H9 (cell line): Measurements from ENCODE around the gene MMS19. TPM values are rescaled to one million over a fixed set of nuclear protein-coding genes. Genes with fewer than 3 reads are reported as not detected.

Experiments used
- DNase-seq: peaks from one replicate; pipeline ENCODE4 v3.0.0-alpha.2; 2017
- H2AFZ ChIP-seq: one replicate; pipeline ENCODE4 v1.6.1; 2013; ENCODE audit warnings: mild to moderate bottlenecking, low read length, control low read depth, moderate library complexity
- H2AK5ac ChIP-seq: 2 replicates; pipeline ENCODE4 v1.6.1; 2013; ENCODE audit warnings: low read length, control low read depth, mixed read lengths; ENCODE audit not compliant: insufficient read length
- H2BK120ac ChIP-seq: one replicate; pipeline ENCODE4 v1.6.1; 2013; ENCODE audit warnings: low read depth, mild to moderate bottlenecking, low read length, control low read depth, inconsistent platforms; ENCODE audit not compliant: poor library complexity, severe bottlenecking
- H2BK12ac ChIP-seq: 2 replicates; pipeline ENCODE4 v1.6.1; 2013; ENCODE audit warnings: low read length, control low read depth, mixed read lengths, low read depth; ENCODE audit not compliant: insufficient read length
- H2BK15ac ChIP-seq: 2 replicates; pipeline ENCODE4 v1.6.1; 2013; ENCODE audit warnings: low read depth, low read length, control low read depth
- H2BK20ac ChIP-seq: one replicate; pipeline ENCODE4 v1.6.1; 2013; ENCODE audit warnings: low read depth, mild to moderate bottlenecking, low read length, control low read depth, inconsistent platforms; ENCODE audit not compliant: poor library complexity, severe bottlenecking
- H2BK5ac ChIP-seq: 2 replicates; pipeline ENCODE4 v1.6.1; 2013; ENCODE audit warnings: low read length, control low read depth, mixed read lengths; ENCODE audit not compliant: insufficient read length
- H3K14ac ChIP-seq: 2 replicates; pipeline ENCODE4 v1.6.1; 2013; ENCODE audit warnings: low read length, control low read depth; ENCODE audit not compliant: insufficient read depth
- H3K18ac ChIP-seq: 2 replicates; pipeline ENCODE4 v1.6.1; 2013; ENCODE audit warnings: low read depth, mild to moderate bottlenecking, mixed read lengths, low read length, control low read depth; ENCODE audit not compliant: insufficient read length
- H3K23ac ChIP-seq: 2 replicates; pipeline ENCODE4 v1.6.1; 2013; ENCODE audit warnings: low read length, control low read depth, mixed read lengths, low read depth; ENCODE audit not compliant: insufficient read length
- H3K23me2 ChIP-seq: 2 replicates; pipeline ENCODE4 v1.6.1; 2013; ENCODE audit warnings: low read depth, mild to moderate bottlenecking, mixed read lengths, low read length, control low read depth; ENCODE audit not compliant: insufficient read length, poor library complexity, severe bottlenecking
- H3K27ac ChIP-seq: 2 replicates; pipeline ENCODE4 v1.5.1; 2013; ENCODE audit warnings: low read length, control low read depth, mixed read lengths, low read depth; ENCODE audit not compliant: insufficient read length
- H3K27me3 ChIP-seq: 2 replicates; pipeline ENCODE4 v1.6.1; 2013; ENCODE audit warnings: low read length, control low read depth, inconsistent platforms; ENCODE audit not compliant: insufficient read depth
- H3K4ac ChIP-seq: 2 replicates; pipeline ENCODE4 v1.6.1; 2013; ENCODE audit warnings: low read depth, mild to moderate bottlenecking, control low read depth, inconsistent platforms, low read length, moderate library complexity
- H3K4me1 ChIP-seq: 2 replicates; pipeline ENCODE4 v1.6.1; 2013; ENCODE audit warnings: low read length, control low read depth, inconsistent platforms; ENCODE audit not compliant: insufficient read depth
- H3K4me2 ChIP-seq: 2 replicates; pipeline ENCODE4 v1.6.1; 2013; ENCODE audit warnings: low read length, control low read depth, mixed read lengths; ENCODE audit not compliant: insufficient read length, insufficient read depth
- H3K56ac ChIP-seq: 2 replicates; pipeline ENCODE4 v1.6.1; 2013; ENCODE audit warnings: low read depth, mild to moderate bottlenecking, mixed read lengths, low read length, control low read depth; ENCODE audit not compliant: insufficient read length
- H3K79me1 ChIP-seq: 2 replicates; pipeline ENCODE4 v1.6.1; 2013; ENCODE audit warnings: low read depth, mild to moderate bottlenecking, moderate library complexity, low read length, control low read depth, inconsistent platforms; ENCODE audit not compliant: insufficient read depth, poor library complexity, severe bottlenecking
- H3K79me2 ChIP-seq: 2 replicates; pipeline ENCODE4 v1.6.1; 2013; ENCODE audit warnings: low read length, control low read depth, inconsistent platforms; ENCODE audit not compliant: insufficient read depth
- H3K9ac ChIP-seq: 2 replicates; pipeline ENCODE4 v1.6.1; 2013; ENCODE audit warnings: low read length, control low read depth, mixed read lengths; ENCODE audit not compliant: insufficient read length; ENCODE audit errors: extremely low read depth
- H3K9me3 ChIP-seq: one replicate; pipeline ENCODE4 v1.6.1; 2013; ENCODE audit warnings: low read depth, low read length, inconsistent platforms; ENCODE audit not compliant: control insufficient read depth
- H3T11ph ChIP-seq: one replicate; pipeline ENCODE4 v1.6.1; 2013; ENCODE audit warnings: mild to moderate bottlenecking, low read length, control low read depth, inconsistent platforms
- H4K20me1 ChIP-seq: one replicate; pipeline ENCODE4 v1.6.1; 2013; ENCODE audit not compliant: control insufficient read depth, insufficient read length, insufficient read depth
- H4K5ac ChIP-seq: 2 replicates; pipeline ENCODE4 v1.6.1; 2013; ENCODE audit warnings: low read depth, mild to moderate bottlenecking, mixed read lengths, low read length, control low read depth; ENCODE audit not compliant: insufficient read length
- H4K8ac ChIP-seq: replicated peaks from 2 replicates; pipeline ENCODE4 v1.6.1; 2013; ENCODE audit warnings: low read length, control low read depth, mixed read lengths, low read depth; ENCODE audit not compliant: insufficient read length
- H4K91ac ChIP-seq: 2 replicates; pipeline ENCODE4 v1.6.1; 2013; ENCODE audit warnings: low read depth, mild to moderate bottlenecking, moderate library complexity, mixed read lengths, low read length, control low read depth; ENCODE audit not compliant: insufficient read length
- H3K27ac Mint-ChIP-seq, 3 experiments: 2 replicates in 2 of 3; 3 replicates in 1 of 3; pipeline ENCODE4 v1.8.0; 2020 to 2021; ENCODE audit warnings: mixed read lengths in 3 of 3, mild to moderate bottlenecking in 1 of 3, moderate library complexity in 1 of 3
- H3K27me3 Mint-ChIP-seq: 2 replicates; pipeline ENCODE4 v1.8.0; 2021; ENCODE audit warnings: low read depth, mild to moderate bottlenecking, moderate library complexity, mixed read lengths
- H3K36me3 Mint-ChIP-seq, 3 experiments: 2 replicates in 2 of 3; 3 replicates in 1 of 3; pipeline ENCODE4 v1.8.0; 2020 to 2021; ENCODE audit warnings: low read depth in 3 of 3, mixed read lengths in 3 of 3; ENCODE audit not compliant: insufficient read depth in 1 of 3
- H3K4me1 Mint-ChIP-seq, 2 experiments: 2 replicates each; pipeline ENCODE4 v1.8.0; 2020; ENCODE audit warnings: mixed read lengths in 2 of 2
- H3K4me3 Mint-ChIP-seq, 2 experiments: 2 replicates in 1 of 2; 3 replicates in 1 of 2; pipeline ENCODE4 v1.8.0; 2020 to 2021; ENCODE audit warnings: mild to moderate bottlenecking in 2 of 2, mixed read lengths in 2 of 2, moderate library complexity in 1 of 2
- H3K9me3 Mint-ChIP-seq, 2 experiments: 2 replicates in 1 of 2; 3 replicates in 1 of 2; pipeline ENCODE4 v1.8.0; 2020; ENCODE audit warnings: mild to moderate bottlenecking in 2 of 2, mixed read lengths in 2 of 2, moderate library complexity in 1 of 2
- CTCF ChIP-seq: fragments of 200-600 bp; sonication (generic); conservative IDR thresholded peaks from 3 replicates; pipeline ENCODE4 v1.8.0; 2021; ENCODE audit warnings: antibody characterized with exemption, mild to moderate bottlenecking
- WGBS: extraction: QIAGEN DNeasy Blood & Tissue Kit; methylation state at CpG from one replicate; pipeline ENCODE4 v1.1.7; 2013; ENCODE audit warnings: missing lambda C conversion rate, low lambda C conversion rate, mixed read lengths; ENCODE audit not compliant: insufficient read length; ENCODE audit errors: extremely low coverage; 5-methylcytosine and 5-hydroxymethylcytosine counted together
- total RNA-seq: library from RNA; stranded (reverse); gene quantifications from 2 replicates; pipeline ENCODE4 v1.2.1, GENCODE V29; 2021

The MMS19 gene
- total RNA-seq, 1 experiment from 2014 or later: 102 TPM

DNA sequence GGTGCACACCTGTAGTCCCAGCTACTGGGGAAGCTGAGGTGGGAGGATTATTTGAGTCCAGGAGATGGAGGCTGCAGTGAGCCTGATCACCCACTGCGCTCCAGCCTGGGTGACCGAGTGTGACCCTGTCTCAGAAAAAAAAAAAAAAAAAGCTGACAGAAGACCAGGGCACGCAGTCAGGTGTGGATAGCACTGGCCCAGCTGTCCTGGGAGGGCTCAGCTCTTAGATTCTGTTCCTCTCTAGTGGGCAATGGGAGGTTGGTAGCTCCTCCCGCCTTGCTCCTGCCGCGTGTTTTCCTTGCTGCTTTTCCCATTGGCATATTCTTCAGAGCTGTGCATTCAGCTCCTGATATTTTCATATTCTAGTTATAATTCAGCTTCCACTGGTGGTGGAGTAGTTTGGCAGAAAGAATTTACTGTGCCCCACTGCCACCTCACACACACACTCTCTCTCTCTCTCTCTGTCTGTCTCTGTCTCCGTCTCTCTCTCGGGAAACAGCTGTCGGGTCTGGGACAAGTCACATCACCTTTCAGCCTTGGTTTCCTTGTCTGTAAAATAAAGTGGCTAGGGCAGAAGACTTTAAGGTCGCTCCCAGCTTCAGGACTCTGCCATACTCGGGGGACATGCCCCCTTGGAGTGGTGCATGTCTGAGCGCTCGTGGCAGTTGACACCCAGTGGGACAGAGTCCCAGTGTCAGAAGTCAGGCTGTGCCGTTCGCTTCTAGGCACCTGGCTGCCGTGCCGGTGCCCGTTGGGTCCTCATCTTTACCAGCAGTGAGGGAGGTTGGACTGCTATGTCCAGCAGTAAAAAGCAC lies 48.4 kb upstream of the MMS19 start:
- Histone ChIP-seq H3K23me2 (no peaks in the 10 kb centered on the region), H4K91ac (no peak overlapping the region), H3K9ac (no peak overlapping the region), H3K23ac (no peak overlapping the region), H3K14ac (no peak overlapping the region; the same call in 1 of the 2 replicates), H2AK5ac (no peak overlapping the region), H3K4me1 (peaks cover 5% of the 10 kb centered on the region; the same call in 1 of the 2 replicates), H3T11ph (no peak overlapping the region), H2AFZ (no peak overlapping the region), H2BK120ac (no peak overlapping the region), H2BK12ac (no peak overlapping the region), H2BK15ac (no peak overlapping the region), H4K20me1 (no peaks in the 10 kb centered on the region), H3K27ac (no peak overlapping the region), H3K4ac (no peak overlapping the region), H3K27me3 (no peaks in the 10 kb centered on the region), H3K4me2 (no peak overlapping the region), H3K9me3 (no peaks in the 10 kb centered on the region), H3K79me2 (no peaks in the 10 kb centered on the region; the same call in 1 of the 2 replicates), H3K18ac (no peak overlapping the region), H4K8ac (no peak overlapping the region), H4K5ac (no peak overlapping the region), H3K79me1 (no peaks in the 10 kb centered on the region), H2BK5ac (no peak overlapping the region), H3K56ac (no peak overlapping the region), H2BK20ac (no peak overlapping the region)
- Mint-ChIP-seq H3K4me3 (no peak overlapping the region), H3K27me3 (no peaks in the 10 kb centered on the region), H3K36me3 (no peaks in the 10 kb centered on the region; a peak in 1 of 7 replicates), H3K27ac (peak overlapping the region in 1 of 3 experiments; percentile 59; a peak in 3 of 7 replicates), H3K4me1 (peaks cover 43 to 55% of the 10 kb centered on the region in 2 experiments), H3K9me3 (no peaks in the 10 kb centered on the region)
- DNase-seq: no peak
- TF ChIP-seq CTCF: no peak
- no CpG with 5 or more reads among the region's 18 CpGs for WGBS
